GM10266 (cell line): Measurements from ENCODE around the gene PRKCSH.
"Not testable (repeated sequence)": the region's sequence is repeated elsewhere in the genome, so short reads cannot be mapped to it uniquely, and the experiment has no call there.

ENCODE experiments used
- DNase-seq: peaks from one replicate; pipeline ENCODE4 v3.0.0; 2012; ENCODE audit errors: extremely low spot score
- CTCF ChIP-seq: IDR thresholded peaks from 2 replicates; pipeline ENCODE4 v1.5.1; 2012; ENCODE audit warnings: mild to moderate bottlenecking, low read depth; ENCODE audit not compliant: control insufficient read depth, insufficient read depth; ENCODE audit errors: missing control alignments

The PRKCSH gene

DNA sequence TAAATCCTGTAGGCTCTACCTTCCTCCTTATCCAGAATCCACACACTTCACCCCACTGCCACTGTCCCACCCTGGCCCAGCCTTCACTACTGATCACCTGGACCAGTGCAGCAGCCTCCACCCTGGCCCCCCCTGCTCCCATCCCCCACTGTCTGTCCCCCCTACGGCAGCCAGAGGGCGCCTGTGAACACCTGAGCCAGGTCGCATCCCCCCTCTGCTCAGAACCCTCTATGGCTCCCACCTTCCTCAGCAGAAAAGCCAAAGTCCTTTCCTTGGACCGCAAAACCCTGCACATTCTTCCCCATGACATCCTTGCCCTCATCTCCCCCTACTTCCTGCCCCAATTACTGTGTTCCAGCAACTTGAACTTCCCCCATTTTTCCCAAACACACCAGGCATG lies 24.8 kb downstream of the PRKCSH start:
- DNase-seq, result no peak
- peak; percentile 16 for TF ChIP-seq CTCF

DNA sequence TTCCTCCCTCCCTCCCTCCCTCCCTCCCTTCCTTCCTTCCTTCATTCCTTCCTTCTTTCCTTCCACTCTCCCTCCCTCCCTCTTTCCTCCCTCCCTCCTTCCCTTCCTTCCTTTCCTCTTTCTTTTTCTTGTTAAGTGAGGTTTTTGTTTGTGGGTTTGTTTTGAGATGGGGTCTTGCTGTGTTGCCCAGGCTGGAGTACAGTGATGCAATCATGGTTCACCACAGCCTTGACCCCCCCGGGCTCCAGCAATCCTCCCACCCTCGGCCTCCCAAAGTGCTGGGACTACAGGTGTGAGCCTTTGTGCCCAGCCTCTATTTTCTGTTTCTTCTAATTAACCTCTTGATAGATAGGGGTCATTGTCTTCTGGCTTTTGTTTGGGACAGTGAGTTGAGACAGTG lies 26.0 kb downstream of the PRKCSH start:
- no peak for TF ChIP-seq CTCF
- DNase-seq, result no peak

DNA sequence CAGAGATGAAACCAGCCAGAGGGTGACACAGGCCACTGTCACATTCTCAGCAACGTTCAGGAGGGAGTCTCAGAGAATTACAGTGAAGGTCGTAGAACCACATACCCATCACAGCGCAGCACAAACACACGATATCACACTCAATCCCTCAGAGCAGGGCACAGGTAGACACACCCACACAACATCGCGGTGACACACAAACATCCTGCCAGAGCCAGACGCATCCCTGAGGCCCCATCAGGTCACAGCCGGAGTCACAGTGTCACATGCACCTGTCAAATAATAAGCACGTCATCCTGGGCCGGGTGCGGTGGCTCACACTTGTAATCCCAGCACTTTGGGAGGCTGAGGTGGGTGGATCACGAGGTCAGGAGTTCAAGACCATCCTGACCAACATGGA lies 28.0 kb downstream of the PRKCSH start:
- no peak for DNase-seq

DNA sequence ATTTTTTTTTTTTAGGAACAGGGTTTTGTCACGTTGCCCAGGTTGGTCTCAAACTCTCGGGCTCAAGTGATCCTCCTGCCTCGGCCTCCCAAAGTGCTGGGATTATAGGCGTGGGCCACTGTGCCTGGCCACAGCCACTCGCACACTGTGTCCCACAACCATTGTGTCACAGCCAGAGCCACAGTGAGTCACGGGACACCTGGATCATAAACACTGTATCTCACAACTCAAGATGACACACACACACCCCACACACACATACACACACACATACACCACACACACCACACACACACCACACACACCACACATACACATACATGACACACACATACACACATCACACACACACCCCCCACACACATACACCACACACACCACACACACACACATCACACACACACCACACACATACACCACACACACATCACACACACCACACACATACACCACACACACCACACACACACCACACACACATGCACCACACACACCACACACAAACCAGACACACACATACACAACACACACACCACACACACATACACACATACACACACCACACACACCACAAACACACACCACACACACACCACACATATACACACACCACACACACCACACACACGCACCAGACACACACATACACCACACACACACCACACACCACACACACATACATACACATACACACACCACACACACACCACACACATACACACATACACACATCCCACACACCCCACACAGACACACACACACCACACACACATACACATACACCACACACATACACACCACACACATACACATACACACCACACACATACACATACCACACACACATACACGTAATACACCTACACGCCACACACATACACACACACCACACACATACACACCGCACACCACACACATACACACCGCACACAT lies 29.2 kb downstream of the PRKCSH start:
- no peak for DNase-seq
- TF ChIP-seq CTCF, result no peak

More for the DNA sequence above, 28.0 kb downstream of the PRKCSH start:
- no peak for TF ChIP-seq CTCF

DNA sequence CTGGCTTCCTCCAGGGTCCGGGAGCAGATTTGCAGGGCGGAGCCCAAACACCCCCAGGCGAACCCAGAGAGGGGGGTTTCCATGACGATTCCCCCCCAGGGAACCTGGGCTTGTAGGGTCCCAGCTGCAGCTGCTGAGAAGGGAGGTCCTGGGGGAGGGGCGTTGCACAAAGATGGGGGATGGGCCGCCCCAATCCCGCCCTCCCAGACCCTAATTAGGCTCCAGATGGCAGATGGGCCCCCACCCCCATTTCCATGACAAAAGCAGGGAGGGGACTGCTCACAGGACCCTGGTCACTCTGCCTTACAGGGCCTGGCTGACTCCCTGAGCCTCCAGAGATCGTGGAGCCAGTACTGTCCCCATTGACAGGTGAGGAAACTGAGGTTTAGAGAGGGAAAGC lies 30.2 kb downstream of the PRKCSH start:
- DNase-seq, result no peak
- TF ChIP-seq CTCF, result no peak

- not testable (repeated sequence) for DNase-seq
Observed at GRCh38 chr19:11468266-11468845, 32.9 kb downstream of the PRKCSH start.

DNA sequence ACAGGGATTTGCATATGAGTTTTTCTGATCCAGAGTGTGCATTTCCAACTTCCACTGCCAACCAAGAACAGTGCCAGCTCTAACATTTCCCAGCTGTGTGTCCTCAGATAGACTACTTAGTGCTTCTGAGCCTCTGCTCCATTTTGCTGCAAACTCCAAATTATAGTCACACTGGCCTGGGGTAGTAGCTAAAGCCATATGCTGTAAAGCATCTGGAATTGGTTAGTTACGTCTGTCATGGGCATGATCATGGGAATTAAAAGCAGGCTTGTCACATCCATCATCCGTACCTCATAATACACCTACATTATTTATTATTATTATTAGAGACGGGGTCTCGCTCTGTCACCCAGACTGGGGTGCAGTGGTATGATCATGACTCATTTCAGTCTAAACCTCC lies 38.3 kb downstream of the PRKCSH start:
- no peak for TF ChIP-seq CTCF
- DNase-seq, result no peak

- DNase-seq, result not testable (repeated sequence)
Observed at GRCh38 chr19:11475343-11475742, 39.9 kb downstream of the PRKCSH start.
